Measurements from ENCODE around the gene PMM2. TPM values are rescaled to one million over a fixed set of nuclear protein-coding genes. Genes with fewer than 3 reads are reported as not detected.
"Not testable (repeated sequence)": the region's sequence is repeated elsewhere in the genome, so short reads cannot be mapped to it uniquely, and the experiment has no call there.

Gene PMM2
- total RNA-seq, 1 donor: 42.7 TPM

GRCh38 chr16:8798174-8798527 lies 512 bp downstream of the PMM2 start:
- Histone ChIP-seq H4K20me1 (ENCODE audit: insufficient read depth, low read length) (peaks cover 31% of the 10 kb centered on the region), H3K4me1 (ENCODE audit: insufficient read depth, low read length) (peaks cover 26% of the 10 kb centered on the region)

GRCh38 chr16:8798535-8799157 lies 1.0 kb downstream of the PMM2 start:
- DNase-seq (ENCODE audit: insufficient read length, low spot score, missing footprints): no peak
- Histone ChIP-seq H3K4me3 (ENCODE audit: insufficient read depth, low read length) (peak overlapping the region; percentile 97), H3K27me3 (ENCODE audit: insufficient read depth, low read length) (no peaks in the 10 kb centered on the region), H3K27ac (ENCODE audit: low read depth, low read length) (peak overlapping the region; percentile 96), H3K4me2 (ENCODE audit: insufficient read depth, low read length) (peak overlapping the region; percentile 89), H4K20me1 (ENCODE audit: insufficient read depth, low read length) (peaks cover 31% of the 10 kb centered on the region), H3K36me3 (ENCODE audit: insufficient read depth, low read length) (peaks cover 33% of the 10 kb centered on the region), H3K4me1 (ENCODE audit: insufficient read depth, low read length) (peaks cover 26% of the 10 kb centered on the region), H2AFZ (ENCODE audit: low read length) (no peak overlapping the region), H3K9me3 (ENCODE audit: low read depth, low read length) (no peaks in the 10 kb centered on the region), H3K79me2 (ENCODE audit: insufficient read depth, low read length) (peaks cover 80% of the 10 kb centered on the region)
- TF ChIP-seq CTCF (IDR thresholded peaks at IDR 0.05; ENCODE audit: extremely low read depth, low read depth, low read length): no peak

More at GRCh38 chr16:8798174-8798527, 512 bp downstream of the PMM2 start:
- DNase-seq (ENCODE audit: insufficient read length, low spot score, missing footprints): no peak
- Histone ChIP-seq H3K36me3 (ENCODE audit: insufficient read depth, low read length) (peaks cover 30% of the 10 kb centered on the region), H3K4me3 (ENCODE audit: insufficient read depth, low read length) (peak overlapping the region; percentile 97), H3K4me2 (ENCODE audit: insufficient read depth, low read length) (peak overlapping the region; percentile 89), H3K9me3 (ENCODE audit: low read depth, low read length) (no peaks in the 10 kb centered on the region), H3K27me3 (ENCODE audit: insufficient read depth, low read length) (no peaks in the 10 kb centered on the region), H3K79me2 (ENCODE audit: insufficient read depth, low read length) (peaks cover 77% of the 10 kb centered on the region), H2AFZ (ENCODE audit: low read length) (peak overlapping the region; percentile 89), H3K27ac (ENCODE audit: low read depth, low read length) (peak overlapping the region; percentile 96)
- TF ChIP-seq CTCF (IDR thresholded peaks at IDR 0.05; ENCODE audit: extremely low read depth, low read depth, low read length): no peak

GRCh38 chr16:8801701-8802100 lies 4.1 kb downstream of the PMM2 start:
- Histone ChIP-seq H3K36me3 (ENCODE audit: insufficient read depth, low read length) (peaks cover 63% of the 10 kb centered on the region), H3K27ac (ENCODE audit: low read depth, low read length) (no peak overlapping the region), H3K27me3 (ENCODE audit: insufficient read depth, low read length) (no peaks in the 10 kb centered on the region), H3K4me1 (ENCODE audit: insufficient read depth, low read length) (peaks cover 22% of the 10 kb centered on the region), H3K4me2 (ENCODE audit: insufficient read depth, low read length) (no peak overlapping the region), H3K9me3 (ENCODE audit: low read depth, low read length) (no peaks in the 10 kb centered on the region), H3K4me3 (ENCODE audit: insufficient read depth, low read length) (no peak overlapping the region), H2AFZ (ENCODE audit: low read length) (no peak overlapping the region), H4K20me1 (ENCODE audit: insufficient read depth, low read length) (peaks cover 52% of the 10 kb centered on the region), H3K79me2 (ENCODE audit: insufficient read depth, low read length) (peaks cover 94% of the 10 kb centered on the region)
- DNase-seq (ENCODE audit: insufficient read length, low spot score, missing footprints): no peak
- no peak for TF ChIP-seq CTCF (IDR thresholded peaks at IDR 0.05; ENCODE audit: extremely low read depth, low read depth, low read length)

GRCh38 chr16:8803733-8804132 lies 6.1 kb downstream of the PMM2 start:
- H4K20me1 ChIP-seq (ENCODE audit: insufficient read depth, low read length): peaks cover 52% of the 10 kb centered on the region

More at GRCh38 chr16:8803733-8804132, 6.1 kb downstream of the PMM2 start:
- not testable (repeated sequence) for H3K9me3 ChIP-seq (ENCODE audit: low read depth, low read length); H3K4me2 ChIP-seq (ENCODE audit: insufficient read depth, low read length); H2AFZ ChIP-seq (ENCODE audit: low read length); H3K4me3 ChIP-seq (ENCODE audit: insufficient read depth, low read length); H3K27me3 ChIP-seq (ENCODE audit: insufficient read depth, low read length); DNase-seq (ENCODE audit: insufficient read length, low spot score, missing footprints); H3K27ac ChIP-seq (ENCODE audit: low read depth, low read length)
- H3K79me2 ChIP-seq (ENCODE audit: insufficient read depth, low read length): peaks cover 89% of the 10 kb centered on the region
- peaks cover 83% of the 10 kb centered on the region for H3K36me3 ChIP-seq (ENCODE audit: insufficient read depth, low read length)
- H3K4me1 ChIP-seq (ENCODE audit: insufficient read depth, low read length): peaks cover 16% of the 10 kb centered on the region
